Umbilical cord (tissue), 2 donors: ENCODE measurements around the gene CTDSP2. TPM values are rescaled to one million over a fixed set of nuclear protein-coding genes. Genes with fewer than 3 reads are reported as not detected.
A peak's percentile ranks its signal among the peaks of the same experiment; 100 is the strongest.
"Not testable (repeated sequence)": the region's sequence is repeated elsewhere in the genome, so short reads cannot be mapped to it uniquely, and the experiment has no call there.

Experiments
- DNase-seq: peaks from one replicate; pipeline ENCODE4 v3.0.0-alpha.2; 2015; ENCODE audit warnings: low spot score
- total RNA-seq: library from RNA; depleted of rRNA; stranded (reverse); fragments of >200 nt; gene quantifications from one replicate; pipeline ENCODE4 v1.2.3, GENCODE V29; 2014; ENCODE audit warnings: low replicate concordance; ENCODE audit not compliant: insufficient read depth

The CTDSP2 gene
- total RNA-seq, 1 donor from 2014 or later: 68.4 TPM

- DNase-seq: peak; percentile 94
These were observed 9.8 kb downstream of the CTDSP2 start for GRCh38 chr12:57836442-57837375.

- DNase-seq: no peak
These were observed 10.9 kb downstream of the CTDSP2 start for GRCh38 chr12:57835366-57836288.

GRCh38 chr12:57834086-57834876 is 12.2 kb downstream of the CTDSP2 start:
- no peak for DNase-seq

- DNase-seq: no peak
These were observed 12.9 kb downstream of the CTDSP2 start for GRCh38 chr12:57833672-57834071.

- no peak for DNase-seq
These were observed 13.6 kb downstream of the CTDSP2 start for GRCh38 chr12:57832966-57833365.

- no peak for DNase-seq
These were observed 16.1 kb downstream of the CTDSP2 start for GRCh38 chr12:57830393-57830792.

- no peak for DNase-seq
These were observed 17.3 kb downstream of the CTDSP2 start for GRCh38 chr12:57829025-57829777.

GRCh38 chr12:57826966-57827365 is 19.6 kb downstream of the CTDSP2 start:
- no peak for DNase-seq

GRCh38 chr12:57826400-57826799 is 20.1 kb downstream of the CTDSP2 start:
- no peak for DNase-seq

- DNase-seq: no peak
These were observed 21.1 kb downstream of the CTDSP2 start for GRCh38 chr12:57825451-57825850.

- DNase-seq: no peak
These were observed 22.5 kb downstream of the CTDSP2 start for GRCh38 chr12:57823908-57824640.

- no peak for DNase-seq
These were observed 23.2 kb downstream of the CTDSP2 start for GRCh38 chr12:57823131-57823907.

- DNase-seq: no peak
These were observed 24.0 kb downstream of the CTDSP2 start for GRCh38 chr12:57822392-57823130.

GRCh38 chr12:57821474-57822214 is 24.9 kb downstream of the CTDSP2 start:
- DNase-seq: no peak

GRCh38 chr12:57821015-57821414 is 25.5 kb downstream of the CTDSP2 start:
- not testable (repeated sequence) for DNase-seq

GRCh38 chr12:57820119-57820518 is 26.4 kb downstream of the CTDSP2 start:
- DNase-seq: not testable (repeated sequence)

- DNase-seq: not testable (repeated sequence)
These were observed 28.6 kb downstream of the CTDSP2 start for GRCh38 chr12:57817990-57818331.
